ENCODE measurements around the gene PPM1H. TPM values are rescaled to one million over a fixed set of nuclear protein-coding genes. Genes with fewer than 3 reads are reported as not detected.

PPM1H gene
- total and polyA plus RNA-seq, 2 of the 8 experiments (the other 6 are each of a cell fraction or from before 2014, with no cell fraction given): 16.4 to 36.1 TPM

GRCh38 chr12:62947364-62947763 lies 12.4 kb upstream of the PPM1H start (continued):
- TF ChIP-seq, protein P1, sequence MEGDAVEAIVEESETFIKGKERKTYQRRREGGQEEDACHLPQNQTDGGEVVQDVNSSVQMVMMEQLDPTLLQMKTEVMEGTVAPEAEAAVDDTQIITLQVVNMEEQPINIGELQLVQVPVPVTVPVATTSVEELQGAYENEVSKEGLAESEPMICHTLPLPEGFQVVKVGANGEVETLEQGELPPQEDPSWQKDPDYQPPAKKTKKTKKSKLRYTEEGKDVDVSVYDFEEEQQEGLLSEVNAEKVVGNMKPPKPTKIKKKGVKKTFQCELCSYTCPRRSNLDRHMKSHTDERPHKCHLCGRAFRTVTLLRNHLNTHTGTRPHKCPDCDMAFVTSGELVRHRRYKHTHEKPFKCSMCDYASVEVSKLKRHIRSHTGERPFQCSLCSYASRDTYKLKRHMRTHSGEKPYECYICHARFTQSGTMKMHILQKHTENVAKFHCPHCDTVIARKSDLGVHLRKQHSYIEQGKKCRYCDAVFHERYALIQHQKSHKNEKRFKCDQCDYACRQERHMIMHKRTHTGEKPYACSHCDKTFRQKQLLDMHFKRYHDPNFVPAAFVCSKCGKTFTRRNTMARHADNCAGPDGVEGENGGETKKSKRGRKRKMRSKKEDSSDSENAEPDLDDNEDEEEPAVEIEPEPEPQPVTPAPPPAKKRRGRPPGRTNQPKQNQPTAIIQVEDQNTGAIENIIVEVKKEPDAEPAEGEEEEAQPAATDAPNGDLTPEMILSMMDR (IDR thresholded peaks at IDR 0.05; ENCODE audit: control extremely low read depth in 1 of 3, insufficient read depth in 1 of 3, low read depth in 1 of 3, low read length in 3 of 3): no peak
- no peak for TF ChIP-seq POLR2AphosphoS5 (IDR thresholded peaks at IDR 0.05; ENCODE audit: low read depth, low read length)
- no peak for TF ChIP-seq SUZ12 (IDR thresholded peaks at IDR 0.05; ENCODE audit: low read length)
